SK-N-SH treated with all-trans-retinoic acid at 6 μM for 48 hours (cell line): ENCODE measurements around the gene CCDC6.
A peak's percentile ranks its signal among the peaks of the same experiment; 100 is the strongest.
"Not testable (repeated sequence)": the region's sequence is repeated elsewhere in the genome, so short reads cannot be mapped to it uniquely, and the experiment has no call there.

Source experiments
- ATAC-seq: fragments of 200-7000 bp; cut with Tn5 transposase; 3 replicates; pipeline ENCODE4 v1.9.1; 2020; ENCODE audit warnings: mild to moderate bottlenecking, moderate library complexity
- ARNTL ChIP-seq: fragments of 450-650 bp; formaldehyde crosslinking; IDR thresholded peaks from 2 replicates; pipeline ENCODE4 v1.5.0; 2020; ENCODE audit warnings: low read depth, mild to moderate bottlenecking, moderate library complexity, borderline replicate concordance
- BACH2 ChIP-seq: fragments of 250-450 bp; sonication (Bioruptor Pico); IDR thresholded peaks from 2 replicates; pipeline ENCODE4 v1.9.0; 2021; ENCODE audit warnings: mild to moderate bottlenecking, borderline replicate concordance
- CSDC2 ChIP-seq: fragments of 250-450 bp; sonication (Bioruptor Pico); IDR thresholded peaks from 2 replicates; pipeline ENCODE4 v1.5.0; 2020; ENCODE audit warnings: mild to moderate bottlenecking, moderate library complexity
- CSRNP3 ChIP-seq: fragments of 250-450 bp; sonication (Bioruptor Pico); IDR thresholded peaks from 2 replicates; pipeline ENCODE4 v1.5.1; 2021; ENCODE audit warnings: mild to moderate bottlenecking, moderate library complexity
- ESRRG ChIP-seq: fragments of 250-450 bp; sonication (Bioruptor Pico); IDR thresholded peaks from 2 replicates; pipeline ENCODE4 v1.6.1; 2021; ENCODE audit warnings: mild to moderate bottlenecking
- GLIS3 ChIP-seq: fragments of 250-450 bp; sonication (Bioruptor Pico); IDR thresholded peaks from 2 replicates; pipeline ENCODE4 v1.5.0; 2020; ENCODE audit warnings: mild to moderate bottlenecking, moderate library complexity
- ISL1 ChIP-seq: fragments of 250-450 bp; sonication (Bioruptor Pico); IDR thresholded peaks from 2 replicates; pipeline ENCODE4 v2.1.2; 2022; ENCODE audit warnings: mild to moderate bottlenecking, moderate library complexity
- OSR1 ChIP-seq: fragments of 250-450 bp; sonication (Bioruptor Pico); IDR thresholded peaks from 2 replicates; pipeline ENCODE4 v1.8.0; 2022; ENCODE audit warnings: moderate library complexity, mild to moderate bottlenecking, inconsistent platforms
- PATZ1 ChIP-seq: fragments of 250-450 bp; sonication (Bioruptor Pico); IDR thresholded peaks from 2 replicates; pipeline ENCODE4 v1.8.0; 2020; ENCODE audit warnings: mild to moderate bottlenecking, moderate library complexity, borderline replicate concordance
- POU6F1 ChIP-seq: fragments of 250-450 bp; sonication (Bioruptor Pico); IDR thresholded peaks from 2 replicates; pipeline ENCODE4 v1.8.0; 2021; ENCODE audit warnings: low read depth, mild to moderate bottlenecking, moderate library complexity, borderline replicate concordance
- PPARA ChIP-seq: fragments of 250-450 bp; sonication (Bioruptor Pico); IDR thresholded peaks from 2 replicates; pipeline ENCODE4 v1.5.0; 2020; ENCODE audit warnings: mild to moderate bottlenecking, borderline replicate concordance
- RARB ChIP-seq: fragments of 250-450 bp; sonication (Bioruptor Pico); IDR thresholded peaks from 2 replicates; pipeline ENCODE4 v1.8.0; 2021; ENCODE audit warnings: mild to moderate bottlenecking, moderate library complexity
- SNAI2 ChIP-seq: fragments of 250-450 bp; sonication (Bioruptor Pico); IDR thresholded peaks from 2 replicates; pipeline ENCODE4 v1.5.0; 2020; ENCODE audit warnings: mild to moderate bottlenecking, moderate library complexity
- TCF4 ChIP-seq: fragments of 250-450 bp; sonication (Bioruptor Pico); IDR thresholded peaks from 2 replicates; pipeline ENCODE4 v1.8.0; 2021; ENCODE audit warnings: mild to moderate bottlenecking, moderate library complexity, borderline replicate concordance
- TOX ChIP-seq: fragments of 250-450 bp; sonication (Bioruptor Pico); IDR thresholded peaks from 2 replicates; pipeline ENCODE4 v1.8.0; 2021; ENCODE audit warnings: mild to moderate bottlenecking, moderate library complexity, borderline replicate concordance
- TSHZ2 ChIP-seq: fragments of 250-450 bp; sonication (Bioruptor Pico); IDR thresholded peaks from 2 replicates; pipeline ENCODE4 v1.5.0; 2020; ENCODE audit warnings: mild to moderate bottlenecking, moderate library complexity
- ZFP3 ChIP-seq: fragments of 250-450 bp; sonication (Bioruptor Pico); IDR thresholded peaks from 2 replicates; pipeline ENCODE4 v1.5.0; 2020; ENCODE audit warnings: mild to moderate bottlenecking, moderate library complexity
- ZFP30 ChIP-seq: fragments of 450-650 bp; formaldehyde crosslinking; IDR thresholded peaks from 2 replicates; pipeline ENCODE4 v1.5.0; 2022; ENCODE audit warnings: mild to moderate bottlenecking, moderate library complexity
- ZNF565 ChIP-seq: fragments of 450-650 bp; formaldehyde crosslinking; conservative IDR thresholded peaks from 2 replicates; pipeline ENCODE4 v1.5.0; 2020; ENCODE audit warnings: low read depth, mild to moderate bottlenecking, moderate library complexity
- ZNF70 ChIP-seq: fragments of 450-650 bp; formaldehyde crosslinking; IDR thresholded peaks from 2 replicates; pipeline ENCODE4 v1.5.0; 2020; ENCODE audit warnings: mild to moderate bottlenecking, moderate library complexity
- ZNF8 ChIP-seq: fragments of 450-650 bp; formaldehyde crosslinking; IDR thresholded peaks from 2 replicates; pipeline ENCODE4 v1.5.0; 2020; ENCODE audit warnings: mild to moderate bottlenecking, moderate library complexity

The CCDC6 gene

GRCh38 chr10:59906417-59907202 lies at the start of gene CCDC6:
Gene CCDC6, minus strand, starts transcription at chr10:59906556. Its CDS starts 132 bp downstream, at chr10:59906424.
- TF ChIP-seq CSDC2 (CRISPR knock-in tag) (peak; percentile 60; the same call in 1 of the 2 replicates), ESRRG (CRISPR knock-in tag) (no peak), TCF4 (0 out of 2 replicates have a peak, but pooled peaks have one; percentile 32), TSHZ2 (peak; percentile 79; the same call in 1 of the 2 replicates), ZFP3 (peak; percentile 71; the same call in 1 of the 2 replicates), ZFP30 (CRISPR knock-in tag) (no peak), GLIS3 (CRISPR knock-in tag) (0 out of 2 replicates have a peak, but pooled peaks have one; percentile 15), RARB (CRISPR knock-in tag) (no peak)
- TF ChIP-seq, all 23 proteins: peak for 5
- ATAC-seq: peak; percentile 95

- no peak for ATAC-seq
- TF ChIP-seq ESRRG (CRISPR knock-in tag) (no peak), ZNF565 (CRISPR knock-in tag) (no peak), TCF4 (no peak), CSDC2 (CRISPR knock-in tag) (no peak), OSR1 (CRISPR knock-in tag) (no peak), PPARA (CRISPR knock-in tag) (no peak), ZNF8 (no peak), POU6F1 (CRISPR knock-in tag) (no peak), ZFP30 (CRISPR knock-in tag) (no peak), BACH2 (no peak)
Measured at GRCh38 chr10:59954296-59954695, 47.9 kb upstream of the CCDC6 start.

- ATAC-seq: not testable (repeated sequence)
Measured at GRCh38 chr10:59953711-59954110, 47.4 kb upstream of the CCDC6 start.

- TF ChIP-seq OSR1 (CRISPR knock-in tag): no peak
- no peak for TF ChIP-seq TOX (CRISPR knock-in tag)
- no peak for TF ChIP-seq SNAI2 (CRISPR knock-in tag)
- no peak for TF ChIP-seq CSDC2 (CRISPR knock-in tag)
- no peak for TF ChIP-seq PATZ1 (CRISPR knock-in tag)
- no peak for TF ChIP-seq ISL1 (CRISPR knock-in tag)
- TF ChIP-seq PPARA (CRISPR knock-in tag): no peak
- TF ChIP-seq ARNTL (CRISPR knock-in tag): no peak
- no peak for TF ChIP-seq RARB (CRISPR knock-in tag)
- no peak for TF ChIP-seq ZNF70
- no peak for TF ChIP-seq BACH2
- no peak for TF ChIP-seq ZFP3
- TF ChIP-seq TSHZ2: no peak
- TF ChIP-seq CSRNP3: no peak
- TF ChIP-seq ZNF8: no peak
- ATAC-seq: no peak
Measured at GRCh38 chr10:59950105-59950504, 43.7 kb upstream of the CCDC6 start.
